NCI-H1105 (cell line): ENCODE results near the gene PPP2R1A.

Experiments used
- DNase-seq: peaks from one replicate; lab custom pipeline; 2025; lab: John Stamatoyannopoulos, UW

PPP2R1A gene

DNA sequence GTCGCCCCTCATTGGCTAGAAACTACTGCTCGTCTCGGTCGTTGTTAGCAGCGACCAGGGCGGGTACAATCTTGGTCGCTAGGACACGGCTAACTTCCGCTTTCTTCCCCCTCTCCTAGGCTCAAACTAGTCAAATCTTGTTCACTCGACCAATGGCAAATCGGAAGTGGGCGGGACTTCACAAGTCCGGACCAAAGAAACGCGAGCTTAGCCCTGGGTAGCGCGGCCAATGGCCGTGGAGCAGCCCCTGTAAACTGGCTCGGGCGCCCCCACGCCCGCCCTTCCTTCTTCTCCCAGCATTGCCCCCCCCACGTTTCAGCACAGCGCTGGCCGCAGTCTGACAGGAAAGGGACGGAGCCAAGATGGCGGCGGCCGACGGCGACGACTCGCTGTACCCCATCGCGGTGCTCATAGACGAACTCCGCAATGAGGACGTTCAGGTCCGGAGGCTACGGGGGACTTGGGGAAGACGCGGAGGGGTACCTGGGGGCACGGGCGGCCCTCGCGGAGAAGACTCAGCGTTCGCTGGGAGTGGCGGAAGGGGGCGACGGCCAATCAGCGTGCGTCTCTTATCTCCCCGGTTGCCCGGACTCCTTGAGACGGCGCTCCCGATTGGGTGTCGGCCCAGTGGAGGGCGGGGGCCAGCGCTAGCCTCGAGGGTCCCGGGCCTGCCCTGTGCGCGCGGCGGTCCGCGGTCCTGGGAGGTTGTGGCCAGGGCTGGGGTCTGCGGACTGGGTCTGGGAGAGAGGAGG lies at the start of gene PPP2R1A:
TSS of gene PPP2R1A (plus strand) at position 318 of the 752 bp plus-strand sequence. CDS start at position 363, 45 bp downstream.
- peak; percentile 100 for DNase-seq

DNA sequence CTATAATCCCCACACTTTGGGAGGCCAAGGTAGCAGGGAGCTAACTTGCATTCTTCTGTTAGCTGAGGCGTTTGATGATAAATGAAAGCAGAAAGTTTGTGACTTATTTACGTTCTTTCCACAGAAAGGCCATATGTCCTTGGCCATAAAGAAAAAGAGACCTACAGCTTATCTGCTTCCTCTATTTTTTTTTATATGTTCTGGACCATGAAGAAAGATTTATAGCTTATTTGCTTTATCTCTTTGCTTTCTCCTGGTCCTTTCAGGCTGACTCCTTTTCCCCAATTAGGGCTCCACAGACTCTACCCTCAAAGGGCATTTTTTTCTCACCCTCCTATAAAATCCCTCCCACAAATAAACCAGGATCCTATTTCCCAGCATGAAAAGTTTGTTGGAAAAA lies 48.6 kb upstream of the PPP2R1A start:
- DNase-seq: no peak

DNA sequence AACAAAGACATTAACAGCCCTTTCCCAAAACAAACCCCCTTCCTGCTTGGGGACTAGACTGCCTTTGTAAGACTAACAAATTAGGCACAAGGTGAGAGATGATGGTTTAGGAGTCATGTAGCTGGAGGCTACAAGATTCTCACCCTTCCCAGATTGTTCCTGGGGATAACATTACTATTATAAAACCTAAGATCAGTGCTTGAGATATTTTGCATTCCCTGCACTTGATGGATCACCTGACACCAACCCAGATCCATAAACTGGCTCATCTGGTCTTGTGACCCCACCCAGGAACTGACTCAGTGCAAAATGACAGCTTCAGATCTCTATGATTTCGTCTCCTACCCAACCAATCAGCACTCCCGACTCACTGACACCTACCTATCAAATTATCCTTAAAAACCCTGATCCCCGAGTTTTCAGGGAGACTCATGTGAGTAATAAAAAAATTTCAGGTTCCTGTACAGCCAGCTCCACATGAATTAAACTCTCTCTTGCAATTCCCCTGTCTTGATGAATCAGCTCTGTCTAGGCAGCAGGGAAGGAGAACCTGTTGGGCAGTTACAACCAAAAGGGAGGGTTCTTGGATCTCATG lies 47.8 kb upstream of the PPP2R1A start:
- DNase-seq: no peak

DNA sequence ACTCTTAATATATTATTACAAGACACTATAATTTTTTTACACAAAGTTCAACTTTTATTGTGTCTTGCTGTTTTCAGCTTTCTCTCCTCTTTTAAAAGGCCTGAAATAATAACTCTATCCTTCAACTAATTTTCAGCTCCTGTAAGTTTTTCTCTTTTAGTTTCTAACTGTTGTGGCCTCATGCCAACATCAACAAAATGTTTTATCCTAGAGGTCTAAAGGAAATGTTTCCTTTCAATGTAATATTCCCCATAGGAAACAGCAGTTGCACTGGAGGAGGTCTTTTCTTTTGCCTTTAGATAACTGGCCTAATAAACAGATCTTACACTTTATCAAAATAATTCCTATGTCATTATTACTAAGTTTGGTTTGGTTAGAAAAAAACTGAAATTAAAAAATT lies 41.6 kb upstream of the PPP2R1A start:
- DNase-seq: no peak

DNA sequence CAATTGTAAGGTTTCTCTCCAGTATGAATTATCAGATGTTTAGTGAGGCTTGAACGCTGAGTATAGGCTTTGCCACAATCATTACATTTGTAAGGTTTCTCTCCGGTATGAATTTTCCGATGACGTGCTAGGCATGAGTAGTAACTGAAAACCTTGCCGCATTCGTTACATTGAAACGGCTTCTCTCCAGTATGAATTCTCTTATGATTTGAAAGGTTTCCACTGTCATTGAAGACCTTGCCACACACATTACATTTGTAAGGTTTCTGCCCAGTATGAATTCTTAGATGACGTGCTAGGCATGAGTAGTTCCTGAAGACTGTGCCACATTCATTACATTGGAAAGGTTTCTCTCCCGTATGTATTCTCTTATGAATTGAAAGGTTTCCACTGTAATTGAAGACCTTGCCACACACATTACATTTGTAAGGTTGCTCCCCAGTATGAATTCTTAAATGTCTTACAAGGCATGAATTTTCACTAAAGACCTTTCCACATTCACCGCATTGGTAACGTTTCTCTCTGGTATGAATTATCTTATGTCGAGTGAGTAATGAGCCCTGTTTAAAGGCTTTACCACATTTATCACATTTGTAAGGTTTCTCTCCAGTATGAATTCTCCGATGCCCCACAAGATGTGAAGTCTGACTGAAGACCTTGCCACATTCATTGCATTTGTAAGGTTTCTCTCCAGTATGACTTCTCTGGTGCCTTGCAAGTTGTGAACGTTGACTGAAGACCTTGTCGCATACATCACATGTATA lies 34.1 kb upstream of the PPP2R1A start:
- DNase-seq: no peak

DNA sequence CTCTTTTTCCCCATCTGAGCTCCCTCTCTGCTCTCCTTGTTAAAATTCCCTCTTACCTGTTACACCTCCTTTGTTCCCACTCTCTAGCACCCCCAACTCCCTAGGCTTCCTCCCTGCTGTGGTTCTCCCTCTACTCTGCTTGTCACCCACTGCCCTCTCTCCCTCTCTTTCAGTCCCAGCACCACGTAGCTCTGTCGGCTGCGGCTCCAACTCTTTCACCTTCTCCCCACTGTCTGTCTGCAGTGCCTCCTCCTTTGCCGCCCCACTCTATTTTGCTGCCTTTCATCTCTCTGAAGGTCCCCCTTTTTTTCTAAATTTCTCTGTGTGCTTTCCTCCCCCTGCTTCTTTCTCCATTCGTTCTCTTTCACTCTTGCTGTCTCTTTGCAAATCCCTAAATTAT lies 19.5 kb upstream of the PPP2R1A start:
- no peak for DNase-seq

DNA sequence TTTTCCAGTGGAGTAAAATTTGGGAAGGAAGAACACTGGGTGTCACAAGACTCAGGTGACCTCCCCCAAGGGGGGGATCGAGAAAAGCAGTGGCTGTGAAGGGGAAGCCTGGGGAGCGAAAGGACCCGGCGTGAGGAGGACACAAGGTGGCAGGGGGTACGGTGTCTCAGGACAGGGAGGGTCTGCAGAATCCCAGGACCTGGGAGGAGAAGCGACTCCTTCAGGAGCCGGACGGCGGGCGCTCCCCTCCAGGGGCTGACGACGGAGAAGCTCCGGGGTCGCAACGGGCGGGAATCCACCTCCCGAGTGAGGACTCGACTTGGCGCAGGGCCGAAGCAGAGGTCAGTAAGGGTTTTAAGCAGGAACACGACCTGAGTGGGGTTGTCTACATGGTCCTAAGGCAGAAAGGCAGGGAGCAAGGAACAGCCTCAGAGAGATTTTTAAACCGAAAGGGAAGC lies 19.0 kb upstream of the PPP2R1A start:
- peak; percentile 40 for DNase-seq

DNA sequence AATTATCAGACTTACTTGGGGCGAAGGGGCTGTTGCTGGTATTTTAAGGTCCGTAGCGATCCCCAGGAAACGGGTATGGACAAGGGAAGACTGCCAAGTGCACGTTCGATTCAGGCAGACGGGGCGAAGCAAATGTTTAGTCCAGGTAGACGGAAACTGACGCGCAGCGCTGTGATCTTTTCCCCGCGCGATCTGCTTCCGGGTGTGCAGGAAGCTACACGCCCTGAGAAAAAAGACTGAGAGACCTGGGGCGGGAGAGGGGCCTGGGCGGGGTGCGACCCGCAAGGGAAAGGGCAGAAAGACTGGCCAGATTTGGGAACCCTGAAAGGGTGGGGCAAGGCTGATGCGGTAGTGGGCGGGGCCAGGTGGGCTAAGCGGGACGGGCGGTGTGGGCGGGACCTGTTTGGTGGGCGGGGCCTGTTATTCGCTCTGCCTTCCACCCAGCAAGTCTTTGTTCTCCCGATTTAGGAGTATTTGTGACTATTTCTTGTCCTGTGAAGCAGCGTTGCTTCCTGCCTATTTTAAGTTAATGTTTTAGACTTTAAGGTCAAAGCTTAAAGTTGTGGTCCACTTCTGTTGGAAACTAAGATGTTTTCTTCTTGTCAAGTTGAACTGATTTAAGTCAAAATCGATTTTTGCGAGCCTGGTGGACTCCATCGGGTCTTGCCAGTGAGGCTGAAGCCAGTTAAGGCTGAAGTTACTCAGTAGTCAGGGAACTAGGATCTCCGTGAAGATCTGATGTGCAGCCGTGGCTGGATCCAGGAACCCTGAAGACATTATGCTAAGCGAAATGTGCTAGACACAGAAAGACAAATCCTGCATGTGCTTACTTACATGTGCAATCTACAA lies 18.3 kb upstream of the PPP2R1A start, which contains the start of gene ZNF836:
TSS of gene ZNF836 (minus strand) at position 301 of the 849 bp plus-strand sequence. CDS start 3,549 bp downstream, outside the sequence.
- DNase-seq: peak; percentile 84

DNA sequence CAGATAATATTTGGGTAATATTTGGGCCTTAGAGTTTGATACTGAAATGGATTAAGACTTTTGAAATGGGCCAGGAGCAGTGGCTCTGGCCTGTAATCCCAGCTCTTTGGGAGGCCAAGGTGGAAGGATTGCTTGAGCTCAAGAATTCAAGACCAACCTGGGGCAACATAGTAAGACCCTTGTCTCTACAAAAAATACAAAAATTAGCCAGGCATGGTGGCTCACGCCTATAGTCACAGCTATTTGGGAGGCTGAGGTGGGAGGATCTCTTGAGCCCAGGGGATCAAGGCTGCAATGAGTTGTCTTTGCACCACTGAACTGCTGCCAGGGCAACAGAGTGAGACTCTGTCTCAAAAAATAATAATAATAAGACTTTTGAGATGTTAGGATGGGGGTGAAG lies 17.5 kb upstream of the PPP2R1A start:
- no peak for DNase-seq

DNA sequence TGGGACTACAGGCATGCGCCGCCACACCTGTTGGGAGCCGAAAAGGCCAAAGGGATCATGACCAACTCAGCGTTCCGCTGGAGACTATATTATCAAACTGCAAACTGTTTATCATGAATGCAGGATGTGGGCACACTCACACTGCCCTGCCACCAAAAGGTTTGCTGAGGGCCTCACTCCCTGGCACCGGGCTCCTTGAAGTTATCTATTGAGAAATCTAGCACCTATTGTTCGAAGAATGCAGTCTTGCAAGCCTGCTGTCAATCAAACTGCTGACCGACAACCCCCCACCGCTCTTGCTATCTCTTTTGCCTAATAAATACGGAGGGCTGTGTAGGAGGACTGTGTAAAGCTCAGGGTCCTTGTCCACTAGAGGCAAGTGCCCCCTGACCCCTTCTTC lies 13.3 kb upstream of the PPP2R1A start:
- no peak for DNase-seq

DNA sequence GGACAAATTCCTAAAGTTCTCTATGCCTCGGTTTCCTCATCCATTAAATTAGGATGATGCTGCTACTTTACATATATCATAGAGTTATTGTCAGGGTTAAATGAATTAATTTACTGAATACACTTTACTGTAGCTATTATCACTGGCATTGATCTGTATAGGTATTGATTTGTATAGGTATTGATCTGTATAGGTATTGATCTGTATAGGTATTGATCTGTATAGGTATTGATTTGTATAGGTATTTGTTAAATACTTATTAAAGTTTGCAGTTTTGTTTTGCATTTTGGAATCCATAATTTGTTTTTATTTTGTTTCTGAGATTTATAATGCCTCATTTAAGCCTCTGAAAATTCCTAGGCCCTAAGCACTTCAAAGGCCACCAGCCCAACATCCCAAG lies 2.4 kb upstream of the PPP2R1A start:
- no peak for DNase-seq

DNA sequence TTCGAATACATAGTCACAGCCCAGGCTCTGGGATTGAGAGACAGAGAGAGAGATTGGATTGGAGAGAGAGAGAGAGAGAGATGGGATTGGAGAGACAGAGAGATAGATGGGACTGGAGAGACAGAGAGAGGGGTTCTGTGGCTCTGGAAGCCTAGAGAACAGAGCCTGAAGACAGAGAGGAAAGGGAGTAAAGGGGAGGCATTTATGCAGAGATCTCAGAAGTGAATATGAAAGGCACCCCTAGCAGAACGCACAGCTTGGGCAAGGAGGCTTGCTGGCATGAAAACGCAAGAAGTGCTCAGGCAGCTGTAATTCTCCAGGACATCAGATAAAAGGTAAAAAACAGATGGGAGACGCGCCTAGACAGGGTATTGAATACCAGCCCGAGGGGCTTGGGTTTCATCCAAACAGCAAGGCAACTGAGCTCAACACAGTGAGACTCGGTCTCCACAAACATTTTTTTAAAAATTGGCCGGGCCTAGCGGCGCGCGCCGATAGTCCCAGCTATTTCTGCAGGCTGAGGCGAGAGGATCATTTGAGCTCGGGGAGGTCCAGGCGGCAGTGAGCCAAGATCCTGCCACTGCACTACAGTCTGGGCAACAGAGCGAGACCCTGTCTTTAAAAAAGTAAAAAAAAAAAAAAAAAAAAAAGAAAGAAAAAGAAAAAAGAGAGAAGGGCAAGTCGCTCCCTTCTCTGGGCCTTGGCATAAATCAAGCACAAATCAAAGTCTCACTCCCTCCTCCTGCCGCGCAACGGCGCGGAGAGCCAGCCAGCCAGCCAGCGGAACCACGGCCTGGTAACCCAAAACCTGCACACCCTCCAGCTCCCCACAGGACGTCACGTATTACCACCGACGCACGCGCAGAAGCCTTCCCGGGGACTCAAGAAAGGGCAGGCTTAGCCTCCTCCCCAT lies 774 bp upstream of the PPP2R1A start:
- DNase-seq: no peak

DNA sequence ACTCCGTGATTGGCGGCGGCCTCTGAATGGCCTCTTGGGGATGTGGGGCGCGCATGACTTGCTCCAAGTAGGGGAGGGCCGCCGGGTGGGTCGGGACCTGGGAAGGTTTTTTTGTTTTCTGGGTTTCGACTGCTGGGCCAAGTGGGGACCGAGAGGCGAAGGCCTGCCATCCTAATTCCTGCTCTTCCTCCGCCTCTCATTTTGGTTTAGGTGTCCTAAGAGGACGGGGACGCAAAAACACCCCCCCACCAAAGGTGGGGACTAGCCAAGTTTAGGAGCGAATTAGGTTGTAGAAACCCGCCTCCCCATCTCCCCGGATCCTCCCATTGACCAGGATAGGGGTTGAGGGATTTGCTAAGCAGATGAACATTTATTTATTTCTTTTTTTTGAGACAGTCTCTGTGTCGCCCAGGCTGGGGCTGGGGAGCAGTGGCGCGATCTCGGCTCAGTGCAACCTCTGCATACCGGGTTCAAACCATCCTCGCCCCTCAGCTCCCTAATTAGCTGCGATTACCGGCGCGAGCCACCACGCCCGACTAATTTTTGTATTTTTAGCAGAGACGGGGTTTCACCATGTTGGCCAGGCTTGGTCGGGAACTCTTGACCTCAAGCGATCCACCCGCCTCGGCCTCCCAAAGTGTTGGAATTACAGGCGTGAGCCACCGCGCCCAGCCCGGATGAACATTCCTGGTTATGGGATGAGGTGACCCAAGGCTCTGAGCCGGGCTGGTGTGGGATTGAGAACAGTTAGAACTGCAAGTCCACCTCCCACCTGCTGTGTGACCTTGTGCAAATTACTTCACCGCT lies 838 bp downstream of the PPP2R1A start:
- DNase-seq: no peak

DNA sequence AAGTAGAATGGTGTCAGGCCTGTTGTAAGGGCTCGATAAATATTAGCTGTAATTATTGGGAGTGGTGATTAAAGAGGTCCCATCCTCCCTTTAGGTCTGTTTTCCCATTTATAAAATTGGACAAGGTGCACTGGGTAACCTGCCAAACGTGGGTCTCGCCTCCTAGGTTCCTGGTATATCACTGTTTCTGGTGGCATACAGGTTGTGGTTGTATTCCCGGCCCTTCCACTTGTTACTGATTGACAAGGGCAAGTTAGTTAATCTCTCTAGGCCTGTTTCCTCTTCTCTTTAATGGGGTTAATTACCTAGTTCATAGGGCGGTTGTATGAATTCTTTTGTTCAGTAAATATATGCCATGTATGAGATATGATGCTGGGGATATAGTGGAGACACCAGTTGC lies 1.5 kb downstream of the PPP2R1A start:
- no peak for DNase-seq

DNA sequence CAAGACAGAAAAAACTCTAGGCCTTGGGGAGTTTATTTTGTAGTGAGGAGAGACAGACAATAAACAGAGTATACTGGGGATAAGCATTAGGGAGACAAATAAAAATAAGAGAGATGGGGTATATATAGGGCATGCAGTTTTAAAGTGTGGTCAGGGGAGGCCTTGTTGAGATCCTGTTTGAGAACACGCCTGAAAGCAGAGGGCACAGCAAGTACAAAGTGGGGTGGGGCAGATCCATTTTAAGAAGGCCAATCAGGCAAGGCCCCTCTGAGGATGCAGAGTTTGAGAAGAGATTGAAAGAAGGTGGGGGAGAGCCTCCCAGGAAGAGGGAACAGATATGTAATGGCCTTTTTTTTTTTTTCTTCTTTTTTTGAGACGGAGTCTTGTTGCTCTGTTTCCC lies 2.1 kb downstream of the PPP2R1A start:
- DNase-seq: no peak

DNA sequence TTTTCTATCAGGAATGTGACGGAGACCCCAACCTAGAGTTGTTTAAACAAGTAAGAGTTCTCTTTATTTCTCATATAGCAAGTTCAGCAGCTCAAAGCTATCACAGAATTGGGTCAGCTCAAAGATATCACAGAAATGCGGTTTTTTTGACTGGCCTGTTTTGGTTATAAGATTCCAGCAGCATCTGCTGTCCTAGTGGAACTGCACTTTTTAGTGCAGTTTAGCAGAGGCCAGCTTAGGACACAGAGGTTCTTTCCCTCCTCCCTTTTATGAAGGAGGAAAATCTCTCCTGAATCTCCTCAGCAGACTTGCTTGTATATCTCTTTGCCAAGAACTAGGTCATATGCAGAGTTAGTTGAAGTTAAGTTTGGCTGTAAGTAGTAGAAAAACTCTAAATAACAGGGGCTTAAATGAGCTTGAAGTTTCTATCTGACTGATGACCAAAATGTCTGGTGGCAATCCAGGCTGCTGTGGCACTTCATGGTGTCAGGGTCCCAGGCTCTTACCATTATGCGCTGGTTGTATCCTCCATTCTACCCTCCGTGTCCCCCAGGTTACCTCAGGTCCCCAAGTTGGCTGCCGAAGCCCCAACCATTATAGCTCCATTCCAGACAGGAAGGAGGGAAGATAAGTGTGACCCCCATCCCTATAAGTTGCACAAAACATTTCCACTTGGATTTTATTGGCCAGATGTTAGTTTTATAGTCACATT lies 6.6 kb downstream of the PPP2R1A start:
- DNase-seq: no peak

DNA sequence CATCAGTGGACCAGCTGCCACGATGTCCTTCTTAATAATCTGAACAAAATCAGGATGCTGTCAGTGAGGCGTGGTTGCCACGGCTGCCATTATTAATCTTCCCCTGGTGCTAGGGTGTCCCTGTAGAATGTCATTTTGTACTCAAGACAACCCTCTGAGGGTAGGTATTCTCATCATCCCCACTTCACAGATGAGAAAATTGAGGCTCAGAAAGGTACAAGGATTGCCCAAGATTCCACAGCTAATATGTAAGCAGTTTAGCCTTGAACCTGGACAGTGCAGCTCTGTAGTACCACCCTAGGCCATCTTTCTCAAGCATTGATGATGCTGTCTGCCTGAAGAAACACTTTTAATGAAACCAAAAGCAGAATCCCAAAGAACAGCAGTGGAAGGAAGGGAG lies 8.1 kb downstream of the PPP2R1A start:
- DNase-seq: no peak

DNA sequence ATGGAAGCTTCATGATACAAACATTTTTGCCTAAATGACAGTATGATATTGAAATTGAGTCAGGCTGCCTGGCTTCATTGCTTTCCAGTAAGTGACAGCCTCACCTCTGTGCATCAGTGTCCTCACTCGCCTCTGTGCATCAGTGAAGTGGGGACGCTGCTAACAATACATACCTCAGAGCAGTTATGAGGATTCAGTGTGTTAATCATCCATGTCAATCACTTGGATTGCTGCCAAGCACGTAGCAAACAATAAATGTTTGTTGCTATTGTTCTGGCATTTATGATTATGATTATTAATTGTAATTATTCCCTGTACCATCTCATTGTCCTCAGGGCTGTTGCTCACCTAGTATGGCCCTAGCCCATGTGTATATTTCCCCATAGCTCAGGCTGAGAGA lies 8.8 kb downstream of the PPP2R1A start:
- DNase-seq: no peak

DNA sequence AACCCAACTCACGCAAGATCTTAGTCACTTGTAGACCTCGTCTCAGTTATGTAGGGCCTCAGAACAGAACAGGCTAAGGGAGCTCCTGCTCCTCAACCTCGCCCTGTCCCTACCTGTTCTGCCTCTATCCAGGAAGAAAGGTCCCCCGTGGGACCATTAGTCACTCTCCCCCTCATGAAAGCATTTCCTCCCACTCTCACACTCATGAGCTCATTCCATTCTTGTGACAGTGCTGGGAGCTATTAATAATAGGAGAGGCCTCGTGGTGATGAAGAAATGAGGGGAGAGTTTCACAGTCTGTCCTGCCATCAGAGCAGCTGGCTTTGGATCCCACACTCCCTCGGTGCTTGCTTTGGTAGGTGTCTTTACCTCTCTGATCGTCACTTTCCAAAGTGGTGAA lies 10.2 kb downstream of the PPP2R1A start:
- no peak for DNase-seq
